SIG-M5 treated with dmso at 0.1 percent for 504 hours (cell line): ENCODE measurements around the gene USP24.

Experiments used
- DNase-seq: peaks from one replicate; lab custom pipeline; 2025; ENCODE audit not compliant: unreplicated experiment; lab: John Stamatoyannopoulos, UW

The USP24 gene

DNA sequence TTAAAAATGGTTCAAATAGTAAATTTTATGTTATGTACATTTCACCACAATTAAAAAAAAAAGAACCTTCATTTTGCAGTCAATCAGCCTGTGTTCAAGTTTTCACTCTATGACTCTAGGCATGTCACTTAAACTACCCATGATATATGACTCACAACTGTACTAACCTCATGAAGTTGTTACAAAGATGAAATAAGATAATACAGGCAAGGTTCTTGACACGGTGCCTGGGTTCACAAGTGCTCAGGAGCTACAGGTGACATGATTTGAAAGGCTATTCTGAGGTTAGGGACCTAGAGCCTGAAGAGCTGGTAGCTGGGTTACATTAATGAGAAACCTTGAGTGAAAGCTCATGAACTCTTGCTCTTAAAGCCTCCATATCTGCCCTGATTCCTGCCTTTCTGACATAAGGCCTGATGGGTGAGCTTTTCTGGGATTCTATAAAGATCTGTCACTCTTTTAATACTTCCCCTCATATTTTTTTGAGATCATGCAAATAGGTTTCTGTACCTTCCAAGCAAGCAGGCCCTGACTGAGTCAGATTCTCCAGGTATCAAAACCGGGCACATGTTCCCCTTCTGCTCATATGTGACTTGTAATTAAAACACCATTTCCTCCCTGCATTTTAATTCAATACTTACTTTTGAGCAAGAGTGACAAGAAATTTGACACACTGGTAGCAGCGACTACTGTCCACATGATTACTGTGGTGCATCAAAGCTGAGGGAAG, 141.8 kb downstream of the USP24 start:
- no peak for DNase-seq

DNA sequence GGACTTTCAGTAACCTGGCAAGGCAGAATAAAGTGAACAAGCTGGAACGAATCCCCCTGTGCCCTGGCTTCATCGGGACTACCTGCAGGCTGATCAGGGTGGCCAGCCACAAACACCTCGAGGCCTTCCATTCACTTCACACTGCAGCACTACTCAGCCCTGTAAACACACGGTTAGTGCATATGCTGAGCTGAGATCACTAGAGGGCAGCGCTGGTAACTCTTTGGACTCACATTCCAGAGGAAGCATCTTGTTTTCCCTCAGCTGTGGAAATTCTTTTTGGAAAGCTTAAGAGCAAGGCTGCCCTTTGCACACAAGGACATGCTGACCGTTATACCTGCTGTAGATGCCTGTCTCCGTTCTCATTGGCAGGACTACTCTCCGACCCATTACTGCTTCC, 143.7 kb downstream of the USP24 start:
- DNase-seq: peak; percentile 24

DNA sequence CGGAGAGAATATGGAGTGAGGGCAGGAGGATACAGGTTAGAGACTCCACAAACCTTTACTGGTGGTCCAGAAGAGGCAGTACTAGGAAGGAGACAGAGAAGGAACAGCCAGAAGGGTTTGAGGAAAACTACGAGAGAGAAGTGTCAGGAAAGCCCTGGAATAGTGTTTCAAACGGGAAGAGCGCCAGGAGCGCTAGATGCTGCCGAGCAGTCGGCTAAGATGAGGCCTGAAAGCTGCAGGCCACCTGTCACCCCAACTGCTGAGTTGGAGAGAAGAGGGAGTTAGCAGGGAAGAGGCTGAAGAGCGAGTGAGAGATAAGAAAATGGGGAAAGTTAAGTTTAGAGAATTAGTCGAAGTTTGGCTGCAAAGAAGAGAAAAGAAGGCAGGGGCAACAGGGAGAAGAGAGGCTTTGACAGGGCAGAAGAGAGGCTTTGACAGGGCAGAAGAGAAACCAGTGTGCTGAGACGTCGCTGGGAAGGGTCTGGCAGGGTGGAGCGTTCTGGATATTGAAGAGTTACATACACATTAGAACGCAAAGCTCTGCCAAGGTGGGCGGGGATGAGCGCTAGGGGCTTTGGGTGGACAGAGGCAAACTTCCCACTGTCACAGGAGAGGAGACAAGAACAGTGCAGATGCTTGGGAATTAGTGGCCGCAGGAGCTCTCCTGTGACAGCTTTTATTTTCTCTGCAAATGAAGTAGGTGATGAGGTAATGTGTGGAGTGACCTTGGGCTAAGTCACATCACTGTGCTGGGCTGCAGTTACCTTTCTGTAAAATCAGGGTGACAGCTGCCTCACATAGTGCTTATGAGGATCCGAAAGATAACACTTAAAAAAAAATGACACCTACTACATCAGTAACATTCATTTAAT, 144.6 kb downstream of the USP24 start:
- DNase-seq: no peak

DNA sequence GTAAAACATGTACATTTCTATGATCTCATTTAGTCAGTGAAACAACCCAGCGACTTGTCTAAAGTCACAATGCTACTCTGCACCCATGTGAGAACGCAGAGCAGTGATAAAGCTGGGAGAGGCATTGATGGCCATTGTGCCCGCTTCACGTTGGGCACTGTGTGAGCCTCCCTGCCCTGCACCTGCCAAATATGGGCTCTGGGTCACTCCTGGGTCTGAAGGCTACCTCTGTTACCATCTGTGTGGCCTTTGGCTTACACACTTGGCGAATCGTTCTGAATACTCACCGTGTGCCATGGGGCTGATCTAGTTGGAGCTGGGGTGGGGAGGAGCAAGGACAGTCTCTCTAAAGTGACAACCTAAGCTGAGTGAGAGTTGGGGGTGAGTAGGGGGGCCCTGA, 145.9 kb downstream of the USP24 start:
- DNase-seq: no peak

DNA sequence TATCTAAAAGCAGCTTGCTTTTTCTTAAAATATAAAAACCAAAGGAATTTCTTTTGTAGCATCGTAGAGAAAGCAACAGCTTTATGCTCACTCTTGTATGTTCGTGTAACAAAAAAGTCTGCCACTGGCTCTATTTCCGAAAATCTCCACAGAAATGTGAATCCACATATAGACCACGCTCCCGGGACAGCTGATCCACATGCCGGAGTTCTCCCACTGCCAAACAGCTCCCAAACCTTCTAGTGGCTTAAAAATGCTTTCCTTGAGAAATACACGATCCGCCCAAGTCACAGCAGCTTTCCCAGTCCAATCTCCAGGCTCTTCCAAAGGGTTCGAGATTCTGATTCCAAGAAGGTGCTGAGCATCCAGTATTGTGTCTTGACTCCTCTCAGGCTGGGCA, 146.5 kb downstream of the USP24 start:
- DNase-seq: no peak

DNA sequence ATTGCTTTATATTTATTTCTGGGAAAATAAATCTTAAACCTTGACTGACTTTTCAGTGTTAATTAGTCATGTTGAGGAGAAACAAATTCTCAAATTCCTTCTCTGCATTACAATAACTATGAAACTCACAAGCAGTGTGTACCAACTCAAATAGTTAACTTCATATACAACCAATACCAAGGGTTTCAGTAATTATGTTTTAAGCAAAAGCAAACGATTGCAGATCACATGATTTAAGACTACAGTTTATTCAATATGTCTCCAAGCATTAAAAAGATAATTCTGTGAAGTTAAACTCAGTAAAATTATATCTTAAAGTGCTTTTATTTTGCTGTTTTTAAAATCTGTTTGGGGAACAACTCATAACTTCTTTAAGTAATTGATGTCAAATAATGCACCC, 147.2 kb downstream of the USP24 start:
- no peak for DNase-seq

DNA sequence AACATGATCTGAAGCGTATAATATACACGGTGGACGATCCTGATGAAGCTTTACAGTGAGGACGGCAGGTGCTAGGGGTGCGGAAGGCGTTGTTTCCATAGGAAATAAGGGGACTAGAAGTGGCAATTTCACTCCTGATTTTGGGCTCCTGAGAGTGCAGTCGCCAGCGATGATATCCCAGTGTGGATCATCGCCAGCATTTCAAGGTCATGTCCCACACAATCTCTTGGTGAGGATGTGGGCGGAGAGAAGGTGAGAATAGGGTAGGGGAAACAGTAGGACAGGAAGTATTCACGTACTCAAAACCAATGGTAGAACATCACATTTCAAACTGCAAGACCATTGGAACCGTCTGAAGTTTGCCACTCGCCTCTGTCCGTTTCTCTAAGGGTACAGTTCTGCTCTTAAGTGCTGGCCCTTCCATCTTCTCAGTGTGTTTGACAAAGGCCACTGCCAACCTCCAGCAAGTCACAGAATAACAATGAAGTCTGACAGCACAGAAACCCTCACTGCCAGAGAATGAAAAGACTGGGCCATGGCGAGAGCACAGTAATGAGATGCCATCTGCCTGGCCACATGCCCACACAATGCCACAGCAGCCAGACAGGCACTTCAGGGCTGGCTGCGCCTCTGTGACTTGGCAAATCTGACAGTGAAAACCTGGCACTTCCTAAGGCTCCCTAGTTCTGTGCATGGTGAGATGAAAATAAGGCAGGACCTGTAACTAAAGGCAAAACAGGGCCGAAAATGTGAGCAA, 148.0 kb downstream of the USP24 start:
- DNase-seq: no peak

DNA sequence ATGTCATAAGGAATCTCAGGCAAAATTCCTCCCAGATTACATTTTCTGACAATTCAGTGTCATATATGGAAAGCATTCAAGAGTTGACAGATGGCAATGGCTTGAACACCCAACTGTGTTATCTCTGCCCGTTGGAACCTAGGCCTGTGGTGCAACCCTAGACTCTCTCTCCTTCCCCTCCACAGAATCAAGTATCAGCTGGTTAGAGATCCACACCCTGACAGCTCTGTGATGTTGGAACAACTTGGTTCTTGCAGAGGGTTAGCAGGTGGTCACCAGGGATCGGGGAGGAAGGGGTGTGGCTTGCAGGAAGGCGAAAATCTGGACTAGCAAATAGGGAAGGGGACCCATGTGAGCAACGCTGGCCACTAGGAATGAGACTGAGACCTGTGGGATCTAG, 149.5 kb downstream of the USP24 start:
- DNase-seq: no peak

DNA sequence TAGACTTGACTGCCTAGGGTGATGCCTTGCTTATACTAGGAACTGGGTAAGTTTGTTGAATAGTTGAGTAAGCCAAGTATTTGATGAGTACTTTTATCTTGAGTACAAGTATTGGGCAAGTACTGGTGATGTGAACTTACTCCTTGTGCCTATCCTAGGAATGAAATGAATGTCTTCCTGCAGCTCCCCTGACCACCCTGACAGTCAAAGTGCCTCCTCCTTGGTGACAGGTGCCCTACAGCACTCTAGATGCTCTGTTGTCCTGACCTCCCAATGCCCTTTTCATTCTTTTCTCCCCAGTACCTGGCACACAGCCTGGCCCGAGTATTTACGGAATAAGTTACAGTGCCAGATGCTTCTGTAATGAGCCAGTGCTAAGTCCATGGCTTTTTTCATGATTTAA, 150.3 kb downstream of the USP24 start:
- DNase-seq: no peak

DNA sequence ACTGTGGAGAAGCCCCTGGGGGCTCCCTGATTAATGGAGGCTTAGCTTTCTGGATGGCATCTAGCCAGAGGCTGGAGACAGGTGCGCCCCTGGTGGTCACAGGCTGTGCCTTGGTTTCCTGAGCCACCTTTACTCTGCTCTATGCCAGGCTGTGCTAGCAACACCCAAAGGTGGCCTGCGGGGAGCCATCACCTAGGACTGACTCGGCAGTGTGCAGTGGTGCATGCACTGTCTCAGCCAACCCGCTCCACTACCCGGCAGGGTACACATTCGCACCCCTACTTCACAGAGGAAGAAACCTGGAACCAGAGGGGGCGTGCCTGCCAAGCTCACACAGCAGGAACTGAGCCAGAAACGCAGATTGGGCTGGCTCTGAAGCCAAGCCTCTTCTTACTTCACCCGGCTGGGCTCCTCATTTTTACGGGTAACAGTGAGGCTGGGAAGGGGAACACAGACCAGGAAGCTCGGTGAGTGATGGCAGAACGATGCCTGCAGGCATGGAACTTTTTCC, 151.0 kb downstream of the USP24 start:
- no peak for DNase-seq

DNA sequence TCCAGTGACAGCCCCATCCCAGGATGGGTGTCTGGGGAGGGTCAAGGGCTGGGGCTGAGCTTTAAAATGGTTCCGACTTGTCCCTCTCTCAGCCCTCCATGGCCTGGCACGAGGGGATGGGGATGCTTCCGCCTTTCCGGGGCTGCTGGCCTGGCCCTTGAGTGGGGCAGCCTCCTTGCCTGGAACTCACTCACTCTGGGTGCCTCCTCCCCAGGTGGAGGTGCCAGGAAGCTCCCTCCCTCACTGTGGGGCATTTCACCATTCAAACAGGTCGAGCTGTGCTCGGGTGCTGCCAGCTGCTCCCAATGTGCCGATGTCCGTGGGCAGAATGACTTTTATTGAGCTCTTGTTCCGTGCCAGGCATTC, 151.6 kb downstream of the USP24 start:
- DNase-seq: no peak

DNA sequence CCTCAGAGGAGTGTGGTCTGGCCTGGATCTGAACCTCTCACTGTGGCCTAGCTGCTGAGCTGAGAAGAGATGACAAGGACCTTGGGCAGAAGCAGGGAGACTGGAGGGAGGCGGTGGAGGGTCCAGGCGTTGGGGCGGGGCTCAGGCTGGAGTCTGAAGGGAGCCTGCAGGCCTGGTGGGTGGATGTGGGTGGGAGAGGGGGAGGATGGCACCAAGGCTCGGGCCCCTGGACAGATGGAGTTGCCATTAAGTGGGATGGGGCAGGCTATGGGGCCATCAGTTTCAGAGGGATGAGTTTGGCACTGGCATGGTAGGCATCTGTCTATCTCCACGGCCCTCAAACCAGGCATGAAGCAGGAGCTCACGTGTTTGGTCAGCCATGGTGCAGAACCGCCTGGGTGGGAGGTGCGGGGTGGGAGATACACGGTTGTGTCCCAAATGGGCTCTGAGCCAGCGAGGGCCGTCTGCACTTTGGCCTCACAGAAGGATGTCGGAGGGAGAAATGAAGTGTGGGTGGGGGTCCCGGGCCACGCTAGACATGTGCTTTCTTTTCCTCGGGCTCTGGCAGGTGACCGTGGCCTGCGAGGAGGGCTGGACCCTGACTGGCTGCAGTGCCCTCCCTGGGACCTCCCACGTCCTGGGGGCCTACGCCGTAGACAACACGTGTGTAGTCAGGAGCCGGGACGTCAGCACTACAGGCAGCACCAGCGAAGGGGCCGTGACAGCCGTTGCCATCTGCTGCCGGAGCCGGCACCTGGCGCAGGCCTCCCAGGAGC, 152.2 kb downstream of the USP24 start:
- DNase-seq: no peak

DNA sequence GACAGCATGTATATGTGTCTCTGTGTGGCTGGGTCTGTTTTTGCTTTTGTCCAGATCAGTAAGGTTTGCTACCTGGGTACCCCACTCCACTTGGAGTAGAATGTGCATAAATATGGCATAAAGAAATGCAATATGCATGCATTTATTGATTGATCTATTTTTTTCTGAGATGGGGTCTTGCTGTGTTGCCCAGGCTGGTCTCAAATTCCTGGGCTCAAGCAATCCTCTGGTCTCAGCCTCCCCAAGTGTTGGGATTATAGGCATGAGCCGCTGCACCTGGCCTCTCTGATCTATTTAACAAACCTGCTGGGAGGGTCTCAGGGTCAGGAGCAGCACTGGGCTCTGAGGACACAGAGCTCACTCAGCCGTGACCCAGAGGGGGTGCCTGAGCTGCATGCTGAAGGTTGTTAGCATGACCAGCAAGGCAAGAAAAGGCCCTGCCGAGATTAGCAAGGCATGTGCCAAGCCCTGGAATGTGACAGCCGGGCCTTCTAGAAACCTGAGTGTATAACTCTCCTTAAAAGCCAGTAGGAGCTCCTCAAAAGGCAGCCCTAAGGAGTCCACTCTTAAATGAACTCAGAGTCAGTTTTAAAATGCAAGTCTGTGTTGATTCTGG, 153.3 kb downstream of the USP24 start:
- no peak for DNase-seq

DNA sequence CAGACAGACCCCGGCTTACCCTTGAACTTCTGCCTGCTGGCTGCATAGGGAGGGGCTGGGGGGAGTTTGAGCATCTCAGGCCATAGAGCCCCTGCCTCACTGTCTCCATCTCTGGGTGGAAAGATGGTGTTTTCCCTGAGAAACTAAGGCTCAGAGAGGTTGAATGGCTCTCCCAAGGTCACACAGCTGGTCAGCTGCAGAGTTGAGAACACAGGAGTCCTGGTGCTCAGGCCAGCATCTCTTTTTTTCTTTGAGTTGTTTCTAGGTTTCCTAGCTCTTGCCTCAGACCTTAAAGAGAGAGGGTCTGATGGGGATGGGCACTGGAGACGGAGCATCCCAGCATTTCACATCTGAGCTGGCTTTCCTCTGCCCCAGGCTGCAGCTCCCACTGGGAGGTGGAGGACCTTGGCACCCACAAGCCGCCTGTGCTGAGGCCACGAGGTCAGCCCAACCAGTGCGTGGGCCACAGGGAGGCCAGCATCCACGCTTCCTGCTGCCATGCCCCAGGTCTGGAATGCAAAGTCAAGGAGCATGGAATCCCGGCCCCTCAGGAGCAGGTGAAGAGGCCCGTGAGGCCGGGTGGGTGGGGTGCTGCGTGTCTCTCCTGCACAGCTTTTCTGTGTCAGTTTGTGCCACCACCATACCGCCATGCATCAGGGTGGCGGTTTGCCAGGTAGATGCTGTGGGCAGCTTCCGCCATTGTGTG, 154.0 kb downstream of the USP24 start:
- DNase-seq: no peak

DNA sequence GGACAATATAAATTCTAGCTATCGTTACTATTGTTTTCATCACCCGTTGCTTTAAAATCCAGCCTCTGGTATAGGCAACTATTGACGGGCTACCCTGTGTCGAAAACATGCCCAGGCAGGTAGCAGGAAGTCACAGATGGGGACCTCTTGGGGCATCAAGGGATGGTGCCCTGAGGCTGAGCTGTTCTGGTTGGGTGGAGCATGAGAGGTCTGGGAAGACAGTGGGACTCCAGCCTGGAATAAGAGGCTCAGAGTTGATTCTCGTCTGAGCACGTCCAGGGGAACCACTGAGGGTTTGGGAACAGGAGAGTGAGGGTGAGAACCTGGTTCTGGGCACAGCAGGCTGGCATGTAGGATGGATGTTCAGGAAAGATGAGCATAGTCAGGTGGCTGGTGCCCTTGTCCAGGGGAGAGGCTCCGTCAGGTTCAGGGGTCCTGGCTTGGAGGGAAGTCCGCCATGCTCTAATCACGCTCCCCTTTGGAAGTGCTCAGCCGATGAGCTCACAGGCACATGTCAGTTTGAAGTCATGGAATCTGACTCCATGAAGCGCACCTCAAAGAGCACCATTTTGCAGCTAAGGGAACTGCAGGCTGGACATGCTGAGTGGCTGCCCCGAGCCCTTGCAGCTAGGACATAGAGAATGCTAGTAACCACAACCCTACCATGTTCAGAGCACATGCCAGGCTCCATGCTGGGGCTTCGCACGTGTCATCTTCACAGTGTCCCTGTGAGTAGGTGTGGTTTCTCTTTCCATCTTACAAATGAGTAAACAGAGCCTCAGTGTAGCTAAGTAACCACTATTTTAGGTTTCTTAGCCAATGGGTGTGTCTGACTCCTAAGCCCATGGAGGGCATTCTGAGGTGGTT, 154.8 kb downstream of the USP24 start:
- no peak for DNase-seq

DNA sequence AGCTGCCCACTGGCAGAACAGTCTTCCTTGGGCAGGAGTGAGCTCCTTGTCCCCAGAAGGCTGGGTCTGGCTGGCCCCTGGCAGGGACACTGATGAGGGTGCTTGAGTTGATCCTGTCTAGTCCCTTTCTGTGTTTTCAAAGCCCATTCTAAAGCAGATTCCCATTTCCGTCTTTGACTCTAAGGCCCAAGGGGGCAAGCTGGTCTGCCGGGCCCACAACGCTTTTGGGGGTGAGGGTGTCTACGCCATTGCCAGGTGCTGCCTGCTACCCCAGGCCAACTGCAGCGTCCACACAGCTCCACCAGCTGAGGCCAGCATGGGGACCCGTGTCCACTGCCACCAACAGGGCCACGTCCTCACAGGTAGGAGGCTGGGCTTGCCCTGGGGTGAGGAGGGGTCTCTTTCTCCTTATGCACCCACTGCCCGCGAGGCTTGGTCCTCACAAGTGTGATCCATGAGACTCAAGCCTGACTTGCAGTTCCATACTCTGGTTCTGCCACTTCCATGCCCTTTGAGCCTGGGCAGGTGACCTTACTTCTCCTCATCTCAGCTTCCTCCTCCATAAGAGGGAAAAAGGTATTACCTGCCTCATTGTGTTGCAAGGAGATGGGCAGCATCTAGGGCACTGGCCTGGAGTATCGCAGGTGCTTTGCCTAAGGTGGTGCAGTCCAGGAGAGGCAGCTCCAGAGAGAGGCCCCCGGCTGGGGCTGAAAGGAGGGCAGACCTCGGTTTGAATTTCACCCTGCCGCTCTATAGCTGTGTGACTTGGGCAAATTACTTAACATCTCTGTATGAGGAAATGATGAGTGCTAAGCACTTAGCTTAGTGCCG, 155.6 kb downstream of the USP24 start:
- DNase-seq: no peak

DNA sequence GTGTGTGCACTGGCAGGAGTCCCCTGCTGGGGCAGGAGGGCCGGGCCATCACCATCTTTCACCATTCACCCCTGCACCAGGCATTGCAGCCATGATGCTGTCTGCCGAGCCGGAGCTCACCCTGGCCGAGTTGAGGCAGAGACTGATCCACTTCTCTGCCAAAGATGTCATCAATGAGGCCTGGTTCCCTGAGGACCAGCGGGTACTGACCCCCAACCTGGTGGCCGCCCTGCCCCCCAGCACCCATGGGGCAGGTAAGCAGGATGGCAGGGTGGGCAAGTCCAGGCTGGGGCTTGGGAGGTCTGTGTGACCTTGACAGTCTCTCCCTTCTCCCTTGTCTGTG, 157.2 kb downstream of the USP24 start:
- DNase-seq: no peak
